Stimulated activated CD8-positive, alpha-beta memory T cell treated with anti-CD3 and anti-CD28 coated beads, Interleukin-15, amount 100 ng/mL, for 4 hours (primary cell): ENCODE measurements around the gene ALLC.
"Not testable (repeated sequence)": the region's sequence is repeated elsewhere in the genome, so short reads cannot be mapped to it uniquely, and the experiment has no call there.

Experiments used
- DNase-seq, 2 donors: peaks; one replicate each; pipeline ENCODE4 v3.0.0-alpha.2; 2020; ENCODE audit warnings: low read depth in 2 of 2

The ALLC gene

DNA sequence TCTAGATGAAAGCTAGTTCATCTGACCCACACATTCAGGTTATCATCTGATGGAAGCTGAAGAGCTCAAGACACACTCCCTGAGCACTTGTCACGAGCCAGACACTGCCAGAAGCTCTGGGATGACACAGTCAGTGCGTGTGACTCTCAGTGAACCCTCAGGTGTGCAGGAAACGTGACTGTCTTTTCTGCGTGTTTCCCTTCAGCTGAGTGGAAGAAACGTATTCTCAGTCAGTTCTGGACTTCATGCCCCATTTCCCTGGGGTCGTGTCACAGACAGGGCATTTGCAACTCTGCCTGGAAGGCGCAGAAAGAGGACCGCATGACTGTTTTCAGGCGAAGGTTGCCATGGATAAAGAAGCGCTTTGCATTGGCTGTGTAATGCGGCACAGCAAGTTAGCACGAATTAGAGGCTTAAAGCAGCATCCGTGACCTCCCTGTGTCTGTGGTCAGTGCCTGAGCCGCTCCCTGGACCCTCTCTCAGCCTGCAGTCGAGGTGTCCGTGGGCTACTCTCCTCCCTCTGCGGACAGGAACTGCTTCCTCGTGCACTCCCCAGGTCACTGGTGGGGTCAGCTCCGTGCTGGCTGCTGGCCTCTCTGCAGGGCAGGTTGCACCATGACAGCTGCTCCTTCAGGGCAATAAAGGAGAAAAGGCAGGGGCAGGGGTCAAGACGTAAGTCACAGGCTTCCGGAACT, 3.3 kb upstream of the ALLC start:
- DNase-seq, result no peak

DNA sequence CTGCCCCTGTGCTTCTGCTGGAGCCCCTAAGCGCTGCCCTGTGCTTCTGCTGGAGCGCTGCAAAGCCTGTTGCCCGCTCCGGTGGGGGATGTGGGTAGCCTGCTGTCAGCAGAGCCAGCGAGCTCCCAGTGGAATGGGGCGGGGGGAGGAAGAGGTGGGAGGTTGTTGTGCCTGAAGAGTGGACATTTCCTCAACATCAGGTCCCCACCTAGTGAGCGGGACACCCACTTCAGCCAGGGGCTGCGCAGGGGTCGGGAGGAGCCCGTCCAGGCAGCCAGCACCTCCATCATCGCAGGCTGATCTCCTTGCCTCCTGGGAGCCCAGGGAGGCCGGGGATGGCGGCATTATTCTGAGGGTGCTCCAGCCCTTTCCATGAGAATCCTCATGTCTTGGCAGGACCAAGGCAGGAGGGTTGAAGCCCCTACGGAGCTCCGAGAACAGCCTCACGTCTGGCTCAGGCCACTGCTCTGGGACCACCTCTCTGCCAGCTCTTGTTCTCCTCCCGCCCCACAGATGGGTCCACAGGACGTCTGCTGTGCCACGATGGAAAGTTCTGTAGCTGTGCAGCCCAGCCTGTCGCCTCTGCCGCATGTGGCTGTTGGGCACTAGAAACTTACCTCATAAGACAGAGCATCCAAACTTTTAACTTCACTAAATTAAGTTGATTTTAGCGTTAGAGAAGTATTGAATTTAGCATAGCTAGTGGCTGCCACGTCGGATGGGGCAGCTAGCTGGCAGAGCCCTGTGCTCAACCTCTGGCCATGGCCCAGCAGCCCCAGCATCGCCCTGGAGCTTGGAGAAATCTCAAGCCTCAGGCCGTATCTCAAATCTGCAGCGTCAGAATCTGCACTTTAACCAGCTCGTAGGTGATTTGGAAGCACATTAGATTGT, 1.9 kb upstream of the ALLC start:
- DNase-seq, result no peak

GRCh38 chr2:3656762-3657721, 958 bp upstream of the ALLC start:
- no peak for DNase-seq

DNA sequence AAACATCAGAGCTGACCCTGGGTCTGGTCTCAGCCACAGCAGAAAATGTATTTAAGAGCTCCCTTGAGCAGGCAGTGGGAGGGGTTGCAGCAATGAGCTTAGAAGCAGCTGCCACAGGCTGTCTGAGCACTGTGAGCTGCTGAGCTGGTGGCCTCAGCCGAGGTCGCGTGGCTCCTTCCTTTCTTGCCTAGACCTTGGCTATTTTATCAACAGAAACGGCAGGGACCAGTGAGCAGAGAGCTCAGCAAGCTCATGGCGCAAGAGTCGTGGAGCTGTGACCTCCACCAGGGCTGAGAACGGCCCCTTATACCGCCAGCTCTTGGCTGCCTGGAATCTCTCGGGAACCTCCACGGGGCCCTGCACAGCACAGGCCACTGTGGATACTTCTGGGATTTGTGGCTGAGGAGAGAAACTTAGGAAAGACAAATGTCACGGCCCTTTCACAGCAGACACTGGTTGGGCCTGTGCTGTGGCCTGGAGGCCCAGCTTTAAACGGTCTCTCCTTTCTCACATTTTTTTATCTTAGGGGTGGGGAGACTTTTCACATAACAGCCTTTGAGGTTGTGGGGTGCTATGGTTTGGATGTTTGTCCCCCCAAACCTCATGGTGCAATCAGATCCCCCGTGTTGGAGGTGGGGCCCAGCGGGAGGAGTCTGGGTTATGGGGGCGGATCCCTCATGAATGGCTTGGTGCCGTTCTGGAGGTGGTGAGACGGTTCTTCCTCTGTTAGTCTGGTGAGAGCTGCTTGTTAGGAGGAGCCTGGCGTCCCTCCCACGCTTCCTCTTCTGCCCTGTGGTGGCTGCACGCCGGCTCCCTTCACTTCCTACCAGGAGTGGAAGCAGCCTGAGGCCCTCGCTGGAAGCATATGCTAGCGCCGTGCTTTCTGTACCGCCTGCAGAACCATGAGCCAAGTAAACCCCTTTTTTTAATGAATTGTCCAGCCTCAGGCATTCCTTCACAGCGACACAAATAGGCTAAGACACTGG, 1.7 kb downstream of the ALLC start:
- DNase-seq, result no peak

- DNase-seq, result not testable (repeated sequence)
Measured at GRCh38 chr2:3660640-3661039, 2.6 kb downstream of the ALLC start.

DNA sequence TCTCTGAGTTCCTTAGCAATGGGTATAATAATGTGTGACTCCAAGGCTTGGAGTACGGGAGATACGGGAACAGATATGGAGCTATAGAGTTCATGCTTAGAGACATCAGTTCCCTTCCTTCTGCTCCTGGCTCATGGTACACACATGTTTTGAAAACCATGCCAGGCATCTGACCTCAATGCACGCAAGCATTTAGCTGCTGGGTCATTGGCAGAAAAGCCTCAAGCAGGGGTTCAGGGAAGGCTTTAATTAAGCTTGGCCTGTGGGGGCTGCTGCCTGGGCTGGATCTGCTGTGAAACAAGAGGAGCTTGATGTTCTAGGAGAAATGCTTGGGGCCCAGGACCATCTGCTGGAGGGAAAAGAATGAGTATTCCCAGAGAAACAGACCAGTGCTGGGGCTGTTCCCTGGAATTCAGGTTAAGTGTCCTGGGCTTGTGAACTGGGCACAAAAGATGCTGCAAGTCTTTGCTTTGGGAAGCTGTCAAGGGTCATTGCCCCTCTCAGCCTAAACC, 3.2 kb downstream of the ALLC start:
- DNase-seq, result no peak

DNA sequence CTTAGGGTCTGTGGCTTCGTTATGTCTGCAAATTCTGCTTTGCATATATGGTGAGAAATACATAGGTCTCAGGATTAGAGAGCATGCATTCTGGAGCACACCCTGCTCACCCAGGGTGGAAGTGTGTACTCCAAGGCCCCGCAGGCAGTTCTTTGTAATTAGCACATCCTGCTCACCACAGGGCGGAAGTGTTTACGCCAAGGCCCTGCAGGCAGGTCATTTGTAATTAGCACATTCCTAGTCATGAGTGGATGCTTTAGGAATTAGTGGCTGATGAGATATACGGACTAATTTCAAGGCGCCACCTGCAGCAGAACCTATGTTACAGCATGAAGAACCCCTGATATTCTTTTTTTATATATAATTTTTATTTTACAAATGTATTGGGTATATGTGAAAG, 4.2 kb downstream of the ALLC start:
- no peak for DNase-seq

DNA sequence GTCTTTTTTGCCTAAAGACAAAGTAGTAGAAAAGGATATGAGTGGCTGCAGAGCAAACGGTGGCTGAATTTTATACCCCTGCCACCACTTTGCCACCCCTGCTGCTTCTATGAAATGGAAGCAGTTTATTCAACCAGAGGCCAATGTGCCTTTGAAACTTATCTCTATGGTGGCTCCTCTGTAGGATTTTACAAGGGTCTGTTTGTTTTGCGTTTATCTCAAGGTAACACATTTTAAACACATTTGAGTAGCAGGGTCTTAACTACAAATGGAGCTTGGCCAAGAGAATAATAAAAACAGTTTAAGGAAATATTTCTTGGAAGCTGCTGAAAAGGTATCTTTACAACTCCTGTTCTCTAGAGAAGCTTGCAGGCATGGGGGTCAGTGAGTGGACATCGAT, 6.1 kb downstream of the ALLC start:
- DNase-seq, result no peak

DNA sequence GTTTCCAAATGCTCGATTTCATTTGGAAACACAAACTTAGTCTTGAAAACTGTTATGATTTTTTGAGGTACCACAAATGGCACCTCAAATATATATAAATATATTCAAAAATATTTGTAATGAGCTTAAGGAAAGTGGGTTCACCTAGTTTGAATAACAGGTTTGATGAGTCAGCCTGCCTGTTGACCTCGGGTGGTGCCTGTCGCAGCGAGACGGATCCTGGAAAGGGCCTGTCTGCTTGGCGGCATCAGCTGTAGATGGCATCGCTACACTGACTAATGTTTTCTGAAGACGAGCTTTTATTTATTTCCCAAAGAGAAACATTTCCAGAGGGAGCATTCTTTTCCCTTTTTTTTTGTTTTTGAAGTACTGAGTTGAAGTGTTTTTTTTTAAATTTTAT, 6.9 kb downstream of the ALLC start:
- DNase-seq, result no peak

DNA sequence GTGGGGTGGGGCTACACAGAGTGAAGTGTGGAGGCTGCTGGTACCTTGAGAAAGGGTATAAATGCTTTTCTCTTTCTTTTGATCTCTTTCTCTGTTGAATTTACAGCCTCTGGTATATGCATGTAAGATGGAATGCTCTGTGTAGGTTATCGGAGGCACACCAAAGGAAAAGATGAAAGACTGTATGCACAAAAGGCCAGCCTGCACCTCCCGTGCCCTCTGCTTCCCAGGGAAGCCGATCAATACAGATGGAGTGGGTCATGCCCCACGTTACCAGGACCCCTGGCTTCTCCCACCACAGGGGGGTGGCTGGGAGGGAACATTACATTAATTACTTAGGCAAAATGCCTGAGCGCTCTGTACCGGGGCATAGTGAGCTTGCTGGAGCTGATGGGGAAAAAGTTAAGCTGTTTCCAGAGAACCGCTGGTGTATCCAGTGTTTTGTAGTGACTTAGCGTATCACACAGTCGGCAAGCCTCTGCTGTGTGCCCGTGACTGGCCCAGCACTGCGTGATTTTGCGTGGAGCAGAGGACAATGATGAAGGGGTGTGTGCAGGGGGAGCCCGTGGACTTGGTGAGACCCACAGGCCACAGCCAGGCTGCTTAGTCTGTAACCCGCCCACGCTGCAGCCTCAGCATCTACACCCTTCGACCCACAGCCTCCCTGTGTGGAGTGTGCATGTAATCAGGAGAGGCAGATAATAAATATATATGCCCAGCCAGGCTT, 8.0 kb downstream of the ALLC start:
- DNase-seq, result no peak

- DNase-seq, result no peak
Measured at GRCh38 chr2:3666613-3666975, 8.6 kb downstream of the ALLC start.

DNA sequence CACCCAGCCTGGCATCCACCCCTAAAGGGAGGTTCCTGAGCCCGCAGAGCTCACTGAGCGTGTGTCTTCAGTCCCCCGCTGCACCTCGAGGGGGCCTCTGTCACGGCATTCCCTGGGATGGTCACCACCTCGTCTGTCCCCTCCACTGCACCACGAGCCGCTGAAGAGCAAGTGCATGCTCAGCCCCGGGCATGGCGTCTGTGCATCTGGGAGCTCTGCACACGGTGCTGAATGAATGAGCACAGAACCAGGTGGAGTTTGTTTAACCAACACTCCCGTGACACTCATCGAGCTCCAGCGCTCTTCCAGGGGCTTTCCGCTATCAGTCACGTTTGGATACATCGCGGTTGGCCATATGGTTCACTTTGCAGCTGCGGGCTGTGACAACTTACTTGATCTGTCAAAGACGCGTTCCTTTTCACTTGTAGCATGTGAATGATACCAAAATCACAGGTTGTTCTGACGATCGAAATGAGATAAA, 9.2 kb downstream of the ALLC start:
- DNase-seq, result no peak

GRCh38 chr2:3669656-3670055, 11.7 kb downstream of the ALLC start:
- no peak for DNase-seq

DNA sequence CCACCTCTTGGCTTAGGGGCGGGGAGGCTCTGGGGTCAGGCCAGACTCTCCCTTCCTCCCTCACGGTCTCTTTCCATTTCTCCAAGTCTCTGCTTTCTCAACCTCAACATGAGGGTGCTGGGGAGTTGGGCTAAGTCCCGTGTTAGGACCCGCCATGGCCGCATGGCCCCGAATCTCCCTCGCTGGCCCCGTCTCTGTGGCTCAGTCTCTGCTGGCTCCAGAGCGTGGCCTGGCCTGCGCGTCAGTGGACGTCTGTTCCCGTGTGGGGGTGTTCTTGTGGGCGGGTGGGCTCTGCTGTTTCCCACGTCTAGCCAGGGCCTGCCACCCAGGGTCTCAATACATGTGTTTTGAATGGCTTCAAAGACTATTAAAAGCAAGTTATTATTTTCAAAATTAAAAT, 12.4 kb downstream of the ALLC start:
- no peak for DNase-seq

DNA sequence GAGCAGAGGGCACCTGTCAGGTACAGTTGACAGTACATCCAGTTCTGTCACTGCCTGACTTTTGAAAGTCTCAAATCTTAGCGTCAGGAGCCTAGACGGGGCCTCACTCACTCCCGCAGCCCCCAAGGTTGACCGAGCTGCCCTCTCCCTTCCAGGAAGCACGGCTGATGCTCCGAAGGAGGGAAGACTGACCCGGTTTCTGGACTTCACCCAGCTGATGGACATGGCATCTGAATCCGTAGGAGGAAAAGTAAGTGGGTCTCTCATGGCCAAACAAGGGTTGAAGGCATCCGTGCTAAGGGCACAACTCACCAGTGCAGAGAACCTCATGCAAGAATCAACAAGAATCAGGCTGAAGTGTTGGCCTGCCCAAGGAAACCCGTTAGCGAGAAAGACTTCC, 12.9 kb downstream of the ALLC start:
- no peak for DNase-seq

GRCh38 chr2:3672861-3673678, 15.1 kb downstream of the ALLC start:
- no peak for DNase-seq

DNA sequence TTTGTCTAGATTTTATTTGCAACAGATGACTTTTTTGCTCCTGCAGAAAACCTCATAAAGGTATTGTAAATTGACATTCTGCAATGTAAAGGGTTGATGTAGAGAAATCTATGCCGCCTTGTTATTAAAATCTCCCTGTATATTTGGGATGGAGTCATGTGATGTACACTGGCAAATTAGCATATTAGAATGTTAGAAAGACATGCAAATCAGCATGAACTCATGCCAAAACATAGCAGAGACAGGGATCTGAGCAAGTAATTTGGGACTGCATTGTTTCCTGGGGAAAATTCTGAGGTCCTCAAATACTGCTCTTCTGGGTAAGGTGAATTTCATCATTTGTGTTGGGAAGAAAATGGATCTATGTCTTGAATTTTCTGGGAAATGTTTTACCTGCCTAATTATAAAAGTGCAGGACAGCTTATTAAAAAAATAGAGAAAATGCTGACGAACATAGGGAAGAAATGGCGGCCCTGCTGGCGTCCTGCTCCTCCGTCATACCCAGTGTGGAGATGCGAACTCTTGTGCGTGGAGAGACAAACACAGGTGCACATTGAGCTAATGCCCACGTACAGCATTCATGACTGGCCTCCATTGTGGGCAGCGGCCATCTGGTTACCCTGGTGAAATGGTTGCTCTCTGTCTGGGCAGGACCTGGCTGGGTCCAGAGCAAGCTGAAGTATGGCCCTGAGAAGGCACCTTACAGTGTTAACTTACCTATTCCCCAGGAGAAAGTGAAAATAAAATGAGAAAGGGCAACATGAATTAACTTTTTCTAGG, 16.3 kb downstream of the ALLC start:
- no peak for DNase-seq

GRCh38 chr2:3675687-3676086, 17.7 kb downstream of the ALLC start:
- no peak for DNase-seq
